Calu3 (cell line): ENCODE results near the gene ZC3H18. TPM values are rescaled to one million over a fixed set of nuclear protein-coding genes. Genes with fewer than 3 reads are reported as not detected.

Experiments used
- BruUV-seq: library from RNA; stranded (reverse); fragments of 400-500 nt; replicated peaks from 2 replicates; lab custom pipeline; 2021; lab: Mats Ljungman, UMichigan
- CTCF ChIA-PET: fragments of 300-600 bp; sonication (Branson Sonifier 250); formaldehyde crosslinking; loops from one replicate; lab custom pipeline; 2022; ENCODE audit warnings: antibody characterized with exemption; lab: Charles Lee
- DNase-seq: peaks from one replicate; pipeline ENCODE4 v3.0.0; 2022
- H3K27ac Mint-ChIP-seq: one replicate; pipeline ENCODE4 v1.8.0; 2022; ENCODE audit warnings: mixed read lengths; ENCODE audit not compliant: unreplicated experiment
- H3K27me3 Mint-ChIP-seq: one replicate; pipeline ENCODE4 v1.8.0; 2022; ENCODE audit warnings: mixed read lengths; ENCODE audit not compliant: unreplicated experiment
- H3K36me3 Mint-ChIP-seq: one replicate; pipeline ENCODE4 v1.8.0; 2022; ENCODE audit warnings: mild to moderate bottlenecking, moderate library complexity, mixed read lengths; ENCODE audit not compliant: insufficient read depth, unreplicated experiment
- H3K4me1 Mint-ChIP-seq: one replicate; pipeline ENCODE4 v1.8.0; 2022; ENCODE audit warnings: mild to moderate bottlenecking, low read depth, mixed read lengths; ENCODE audit not compliant: unreplicated experiment
- H3K4me3 Mint-ChIP-seq: one replicate; pipeline ENCODE4 v1.8.0; 2022; ENCODE audit warnings: mild to moderate bottlenecking, low read depth, moderate library complexity, mixed read lengths; ENCODE audit not compliant: unreplicated experiment
- H3K9me3 Mint-ChIP-seq: one replicate; pipeline ENCODE4 v1.8.0; 2022; ENCODE audit warnings: low read depth, mixed read lengths; ENCODE audit not compliant: unreplicated experiment
- CTCF ChIP-seq: fragments of 200-600 bp; IDR thresholded peaks from one replicate; pipeline ENCODE4 v1.8.0; 2022; ENCODE audit warnings: antibody characterized with exemption; ENCODE audit not compliant: unreplicated experiment
- intact Hi-C: fragments of 100-400 bp; cut with micrococcal nuclease; formaldehyde crosslinking; loops from one replicate; pipeline ENCODE4 v1.10.0; 2022; ENCODE audit not compliant: unreplicated experiment
- total RNA-seq: library from RNA; stranded (reverse); gene quantifications from 2 replicates; pipeline ENCODE4 v1.2.3, GENCODE V29; 2022

ZC3H18 gene
- total RNA-seq, 1 experiment from 2014 or later = 85.7 TPM

GRCh38 chr16:88671806-88672205, 101.6 kb downstream of the ZC3H18 start:
- Mint-ChIP-seq H3K36me3 (peaks cover 38% of the 10 kb centered on the region), H3K27ac (no peak overlapping the region), H3K4me3 (no peak overlapping the region), H3K4me1 (no peaks in the 10 kb centered on the region), H3K9me3 (no peaks in the 10 kb centered on the region), H3K27me3 (no peaks in the 10 kb centered on the region)
- no peak for TF ChIP-seq CTCF
- CTCF ChIA-PET = interaction anchor here (0.6 to 0.8 kb wide), 2 partner anchors 12 to 14 kb away, joined by 3 to 4 read pairs; no protein-coding TSS in a partner anchor
- no peak for DNase-seq
- no TSS peak for BruUV-seq
- intact Hi-C loops = no loop called here

GRCh38 chr16:88672776-88673175, 102.6 kb downstream of the ZC3H18 start:
- no peak for TF ChIP-seq CTCF
- intact Hi-C loops = no loop called here
- H3K27ac Mint-ChIP-seq = no peak overlapping the region
- H3K36me3 Mint-ChIP-seq = peaks cover 33% of the 10 kb centered on the region
- CTCF ChIA-PET = interaction anchor here (0.7 to 0.8 kb wide), 2 partner anchors 10 to 257 kb away, joined by 4 to 6 read pairs; partner anchors contain the start of gene MVD
- H3K4me1 Mint-ChIP-seq = no peaks in the 10 kb centered on the region
- no peaks in the 10 kb centered on the region for H3K9me3 Mint-ChIP-seq
- DNase-seq = no peak
- no peaks in the 10 kb centered on the region for H3K27me3 Mint-ChIP-seq
- no TSS peak for BruUV-seq
- no peak overlapping the region for H3K4me3 Mint-ChIP-seq

GRCh38 chr16:88673716-88674379, 103.6 kb downstream of the ZC3H18 start:
- H3K27ac Mint-ChIP-seq = no peak overlapping the region
- H3K4me3 Mint-ChIP-seq = no peak overlapping the region
- H3K27me3 Mint-ChIP-seq = no peaks in the 10 kb centered on the region
- H3K9me3 Mint-ChIP-seq = no peaks in the 10 kb centered on the region
- no peaks in the 10 kb centered on the region for H3K4me1 Mint-ChIP-seq
- TF ChIP-seq CTCF = no peak
- CTCF ChIA-PET = no interaction called here
- intact Hi-C loops = no loop called here
- no TSS peak for BruUV-seq
- no peak for DNase-seq
- H3K36me3 Mint-ChIP-seq = peaks cover 34% of the 10 kb centered on the region

GRCh38 chr16:88676502-88677242, 106.5 kb downstream of the ZC3H18 start:
- CTCF ChIA-PET = no interaction called here
- no peak for DNase-seq
- intact Hi-C loops = no loop called here
- Mint-ChIP-seq H3K9me3 (no peaks in the 10 kb centered on the region), H3K4me1 (peaks cover 7% of the 10 kb centered on the region), H3K27ac (no peak overlapping the region), H3K27me3 (peaks cover 11% of the 10 kb centered on the region), H3K4me3 (no peak overlapping the region), H3K36me3 (peaks cover 35% of the 10 kb centered on the region)
- no peak for TF ChIP-seq CTCF
- BruUV-seq = no TSS peak
